HCT116 (cell line): ENCODE results near the gene CTXN1. TPM values are rescaled to one million over a fixed set of nuclear protein-coding genes. Genes with fewer than 3 reads are reported as not detected.

Experiments used
- ATAC-seq: fragments of 200-7000 bp; cut with Tn5 transposase; 2 replicates; pipeline ENCODE4 v1.9.1; 2020; ENCODE audit warnings: mild to moderate bottlenecking, moderate library complexity
- BruUV-seq: library from RNA; stranded (reverse); fragments of 400-500 nt; replicated peaks from 2 replicates; lab custom pipeline; 2021; lab: Mats Ljungman, UMichigan
- CTCF ChIA-PET: fragments of 300-600 bp; sonication (Branson Sonifier 250); formaldehyde crosslinking; loops from one replicate; lab custom pipeline; 2021; ENCODE audit warnings: antibody characterized with exemption; lab: Charles Lee
- POLR2A ChIA-PET: fragments of 300-600, 350-600 bp; sonication (Branson Sonifier 250); formaldehyde crosslinking; loops from one replicate; lab custom pipeline; 2021; ENCODE audit warnings: antibody characterized with exemption; lab: Charles Lee
- RAD21 ChIA-PET, 2 experiments: fragments of 300-600 bp; sonication (Branson Sonifier 250); formaldehyde crosslinking; loops; one replicate each; lab custom pipeline; 2023; ENCODE audit warnings: low total read pairs in 2 of 2; ENCODE audit not compliant: uncharacterized antibody in 2 of 2, unreplicated experiment in 2 of 2, low non-redundant PET in 1 of 2; lab: Charles Lee
- DNase-seq: peaks from one replicate; pipeline ENCODE4 v3.0.0-alpha.2; 2010; ENCODE audit warnings: low read depth, low spot score
- H2AFZ ChIP-seq: fragments of 200-600 bp; shearing (Covaris generic), sonication (generic); 2 replicates; pipeline ENCODE4 v1.6.1; 2017; ENCODE audit warnings: low read depth, mixed run types, mixed read lengths, antibody characterized with exemption, low read length; ENCODE audit not compliant: poor library complexity, severe bottlenecking
- H3K27ac ChIP-seq: 2 replicates; pipeline ENCODE4 v1.5.1; 2012; ENCODE audit warnings: low read depth, low read length
- H3K27me3 ChIP-seq: fragments of 200-600 bp; sonication (generic); 2 replicates; pipeline ENCODE4 v1.6.1; 2016; ENCODE audit warnings: mixed run types, low read length, mixed read lengths; ENCODE audit not compliant: insufficient read depth
- H3K36me3 ChIP-seq, 2 experiments: fragments of 200-500 bp in 1 of 2; fragments of 200-600 bp in 1 of 2; sonication (Bioruptor generic) in 1 of 2; sonication (generic) in 1 of 2; 2 replicates each; pipeline versions ENCODE4 v1.5.1 to v1.6.1; 2014 to 2016; ENCODE audit warnings: low read length in 2 of 2, inconsistent platforms in 1 of 2, mixed read lengths in 1 of 2, mixed run types in 1 of 2; ENCODE audit not compliant: insufficient read depth in 2 of 2, control insufficient read depth in 1 of 2
- H3K4me1 ChIP-seq, 2 experiments: fragments of 200-600 bp in 1 of 2; sonication (generic) in 1 of 2; 2 replicates each; pipeline versions ENCODE4 v1.5.1 to v1.6.1; 2012 to 2017; ENCODE audit warnings: low read length in 2 of 2, inconsistent platforms in 1 of 2, mild to moderate bottlenecking in 1 of 2, mixed read lengths in 1 of 2, mixed run types in 1 of 2, moderate library complexity in 1 of 2; ENCODE audit not compliant: insufficient read depth in 2 of 2, control insufficient read depth in 1 of 2
- H3K4me2 ChIP-seq: fragments of 200-600 bp; sonication (generic); 2 replicates; pipeline ENCODE4 v1.6.1; 2017; ENCODE audit warnings: mixed run types, low read length, mixed read lengths
- H3K4me3 ChIP-seq, 2 experiments: fragments of 200-600 bp in 1 of 2; sonication (generic) in 1 of 2; replicated peaks in 1 of 2; 2 replicates each; pipeline ENCODE4 v1.5.1; 2011 to 2016; ENCODE audit warnings: low read length in 2 of 2, control low read depth in 1 of 2, low read depth in 1 of 2, mild to moderate bottlenecking in 1 of 2, mixed read lengths in 1 of 2, mixed run types in 1 of 2
- H3K79me2 ChIP-seq: fragments of 200-600 bp; sonication (generic); 2 replicates; pipeline ENCODE4 v1.6.1; 2017; ENCODE audit warnings: mild to moderate bottlenecking, mixed run types, low read length, moderate library complexity, mixed read lengths; ENCODE audit not compliant: insufficient read depth
- H3K9ac ChIP-seq: fragments of 200-600 bp; sonication (generic); 2 replicates; pipeline ENCODE4 v1.6.1; 2016; ENCODE audit warnings: low read length, mixed read lengths
- H3K9me2 ChIP-seq: fragments of 200-600 bp; sonication (generic), shearing (Covaris generic); 2 replicates; pipeline ENCODE4 v1.6.1; 2017; ENCODE audit warnings: mixed run types, mild to moderate bottlenecking, moderate library complexity; ENCODE audit not compliant: insufficient read depth
- H3K9me3 ChIP-seq, 2 experiments: fragments of 200-500 bp in 1 of 2; fragments of 200-600 bp in 1 of 2; sonication (Bioruptor generic) in 1 of 2; sonication (generic) in 1 of 2; 2 replicates each; pipeline ENCODE4 v1.6.1; 2014 to 2017; ENCODE audit warnings: low read length in 2 of 2, mixed read lengths in 2 of 2, inconsistent platforms in 1 of 2, low read depth in 1 of 2, mild to moderate bottlenecking in 1 of 2, mixed run types in 1 of 2, moderate library complexity in 1 of 2; ENCODE audit not compliant: control insufficient read depth in 1 of 2, insufficient read depth in 1 of 2
- H4K20me1 ChIP-seq: fragments of 200-600 bp; sonication (generic), shearing (Covaris generic); 2 replicates; pipeline ENCODE4 v1.6.1; 2017; ENCODE audit warnings: mixed run types, mild to moderate bottlenecking, moderate library complexity; ENCODE audit not compliant: insufficient read depth
- EGR1 ChIP-seq: IDR thresholded peaks from 2 replicates; pipeline ENCODE4 v1.6.1; 2012; ENCODE audit warnings: low read depth
- ELF1 ChIP-seq: IDR thresholded peaks from 2 replicates; pipeline ENCODE4 v1.6.1; 2012; ENCODE audit warnings: low read depth, borderline replicate concordance
- JUND ChIP-seq: IDR thresholded peaks from 2 replicates; pipeline ENCODE4 v1.6.1; 2012
- POLR2AphosphoS5 ChIP-seq: IDR thresholded peaks from 2 replicates; pipeline ENCODE4 v1.6.1; 2011; ENCODE audit warnings: mild to moderate bottlenecking, low read depth, low read length, moderate library complexity
- RAD21 ChIP-seq: IDR thresholded peaks from 2 replicates; pipeline ENCODE4 v1.6.1; 2012; ENCODE audit warnings: low read depth, mild to moderate bottlenecking
- SP1 ChIP-seq: IDR thresholded peaks from 2 replicates; pipeline ENCODE4 v1.6.1; 2012; ENCODE audit warnings: low read depth
- SRF ChIP-seq: IDR thresholded peaks from 2 replicates; pipeline ENCODE4 v1.6.1; 2012; ENCODE audit warnings: low read depth
- TCF7L2 ChIP-seq: IDR thresholded peaks from 2 replicates; pipeline ENCODE4 v1.7.0; 2011; ENCODE audit warnings: borderline replicate concordance, inconsistent platforms; ENCODE audit not compliant: insufficient read depth, insufficient read length; ENCODE audit errors: extremely low read depth
- ZFX ChIP-seq: fragments of 450-650 bp; IDR thresholded peaks from 2 replicates; pipeline ENCODE4 v1.6.1; 2017
- ZNF274 ChIP-seq: fragments of 200-500 bp; sonication (Bioruptor generic); IDR thresholded peaks from 2 replicates; pipeline ENCODE4 v1.6.1; 2014; ENCODE audit warnings: mild to moderate bottlenecking, low read depth, low read length, inconsistent platforms
- intact Hi-C: fragments of 100-400 bp; cut with micrococcal nuclease; formaldehyde crosslinking; loops from 2 replicates; pipeline ENCODE4 v1.10.0; 2022
- total RNA-seq: library from RNA; stranded (reverse); gene quantifications from one replicate; pipeline ENCODE4 v1.2.1, GENCODE V29; 2021; ENCODE audit not compliant: unreplicated experiment
- TF ChIP-seq, protein P1 (sequence below): IDR thresholded peaks from 2 replicates; pipeline ENCODE4 v1.6.1; 2012
- TF ChIP-seq, protein P2 (sequence below): IDR thresholded peaks from 2 replicates; pipeline ENCODE4 v1.6.1; 2011; ENCODE audit warnings: mild to moderate bottlenecking, low read length, moderate library complexity; ENCODE audit not compliant: insufficient replicate concordance; ENCODE audit errors: extremely low read depth
- TF ChIP-seq, protein P3 (sequence below): IDR thresholded peaks from 2 replicates; pipeline ENCODE4 v1.6.1; 2012
- TF ChIP-seq, protein P4 (sequence below), 3 experiments: fragments of 200-600 bp in 1 of 3; sonication (generic) in 1 of 3; IDR thresholded peaks in 2 of 3; conservative IDR thresholded peaks in 1 of 3; 2 replicates each; pipeline ENCODE4 v1.5.1; 2012 to 2017; ENCODE audit warnings: low read depth in 2 of 3, low read length in 2 of 3, antibody characterized with exemption in 1 of 3, borderline replicate concordance in 1 of 3, control low read depth in 1 of 3, mild to moderate bottlenecking in 1 of 3, mixed read lengths in 1 of 3, mixed run types in 1 of 3, moderate library complexity in 1 of 3; ENCODE audit not compliant: insufficient read depth in 1 of 3

The CTXN1 gene
- total RNA-seq, 1 experiment from 2014 or later: 56.0 TPM

DNA sequence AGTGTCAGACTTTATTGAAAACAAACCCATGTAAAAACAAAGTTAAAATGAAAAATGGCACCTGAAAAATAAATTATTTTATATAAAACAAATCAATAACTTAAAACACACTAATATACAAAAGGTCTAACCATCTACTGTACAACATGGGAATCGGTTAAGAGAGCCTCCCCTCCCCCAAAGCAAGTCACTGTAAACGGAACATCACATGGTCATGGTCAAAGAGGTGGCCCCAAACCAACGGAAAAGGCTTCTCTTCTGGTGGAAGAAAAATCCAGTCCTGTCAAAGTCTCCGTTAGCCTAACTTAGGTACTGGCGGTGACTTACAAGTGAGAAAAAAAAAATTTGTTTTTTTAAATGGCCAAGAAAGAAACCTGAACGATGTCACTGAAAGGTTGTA is 33.3 kb upstream of the CTXN1 start:
- RAD21 ChIA-PET: no interaction called here
- Histone ChIP-seq H3K4me2 (no peak overlapping the region), H3K4me1 (peaks cover 0 to 1% of the 10 kb centered on the region in 2 experiments; a peak in 1 of 4 replicates), H3K27ac (no peak overlapping the region), H3K4me3 (no peak overlapping the region), H3K9me3 (no peaks in the 10 kb centered on the region), H4K20me1 (0 out of 2 replicates have a peak, but pooled peaks cover 3% of the 10 kb centered on the region), H3K9me2 (no peaks in the 10 kb centered on the region), H3K9ac (no peak overlapping the region), H2AFZ (no peak overlapping the region), H3K79me2 (no peaks in the 10 kb centered on the region), H3K27me3 (no peaks in the 10 kb centered on the region), H3K36me3 (peaks cover 13 to 22% of the 10 kb centered on the region in 2 experiments; a peak in 3 of 4 replicates)
- TF ChIP-seq ZFX: no peak
- TF ChIP-seq, protein P1, sequence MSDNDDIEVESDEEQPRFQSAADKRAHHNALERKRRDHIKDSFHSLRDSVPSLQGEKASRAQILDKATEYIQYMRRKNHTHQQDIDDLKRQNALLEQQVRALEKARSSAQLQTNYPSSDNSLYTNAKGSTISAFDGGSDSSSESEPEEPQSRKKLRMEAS: no peak
- TF ChIP-seq SP1: no peak
- no peak for TF ChIP-seq SRF
- TF ChIP-seq RAD21: no peak
- TF ChIP-seq TCF7L2: no peak
- TF ChIP-seq, protein P2, sequence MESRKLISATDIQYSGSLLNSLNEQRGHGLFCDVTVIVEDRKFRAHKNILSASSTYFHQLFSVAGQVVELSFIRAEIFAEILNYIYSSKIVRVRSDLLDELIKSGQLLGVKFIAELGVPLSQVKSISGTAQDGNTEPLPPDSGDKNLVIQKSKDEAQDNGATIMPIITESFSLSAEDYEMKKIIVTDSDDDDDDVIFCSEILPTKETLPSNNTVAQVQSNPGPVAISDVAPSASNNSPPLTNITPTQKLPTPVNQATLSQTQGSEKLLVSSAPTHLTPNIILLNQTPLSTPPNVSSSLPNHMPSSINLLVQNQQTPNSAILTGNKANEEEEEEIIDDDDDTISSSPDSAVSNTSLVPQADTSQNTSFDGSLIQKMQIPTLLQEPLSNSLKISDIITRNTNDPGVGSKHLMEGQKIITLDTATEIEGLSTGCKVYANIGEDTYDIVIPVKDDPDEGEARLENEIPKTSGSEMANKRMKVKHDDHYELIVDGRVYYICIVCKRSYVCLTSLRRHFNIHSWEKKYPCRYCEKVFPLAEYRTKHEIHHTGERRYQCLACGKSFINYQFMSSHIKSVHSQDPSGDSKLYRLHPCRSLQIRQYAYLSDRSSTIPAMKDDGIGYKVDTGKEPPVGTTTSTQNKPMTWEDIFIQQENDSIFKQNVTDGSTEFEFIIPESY: no peak
- TF ChIP-seq JUND: no peak
- TF ChIP-seq, protein P3, sequence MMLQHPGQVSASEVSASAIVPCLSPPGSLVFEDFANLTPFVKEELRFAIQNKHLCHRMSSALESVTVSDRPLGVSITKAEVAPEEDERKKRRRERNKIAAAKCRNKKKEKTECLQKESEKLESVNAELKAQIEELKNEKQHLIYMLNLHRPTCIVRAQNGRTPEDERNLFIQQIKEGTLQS: no peak
- TF ChIP-seq ELF1: no peak
- no peak for TF ChIP-seq ZNF274
- no peak for TF ChIP-seq POLR2AphosphoS5
- TF ChIP-seq EGR1: no peak
- TF ChIP-seq, protein P4, sequence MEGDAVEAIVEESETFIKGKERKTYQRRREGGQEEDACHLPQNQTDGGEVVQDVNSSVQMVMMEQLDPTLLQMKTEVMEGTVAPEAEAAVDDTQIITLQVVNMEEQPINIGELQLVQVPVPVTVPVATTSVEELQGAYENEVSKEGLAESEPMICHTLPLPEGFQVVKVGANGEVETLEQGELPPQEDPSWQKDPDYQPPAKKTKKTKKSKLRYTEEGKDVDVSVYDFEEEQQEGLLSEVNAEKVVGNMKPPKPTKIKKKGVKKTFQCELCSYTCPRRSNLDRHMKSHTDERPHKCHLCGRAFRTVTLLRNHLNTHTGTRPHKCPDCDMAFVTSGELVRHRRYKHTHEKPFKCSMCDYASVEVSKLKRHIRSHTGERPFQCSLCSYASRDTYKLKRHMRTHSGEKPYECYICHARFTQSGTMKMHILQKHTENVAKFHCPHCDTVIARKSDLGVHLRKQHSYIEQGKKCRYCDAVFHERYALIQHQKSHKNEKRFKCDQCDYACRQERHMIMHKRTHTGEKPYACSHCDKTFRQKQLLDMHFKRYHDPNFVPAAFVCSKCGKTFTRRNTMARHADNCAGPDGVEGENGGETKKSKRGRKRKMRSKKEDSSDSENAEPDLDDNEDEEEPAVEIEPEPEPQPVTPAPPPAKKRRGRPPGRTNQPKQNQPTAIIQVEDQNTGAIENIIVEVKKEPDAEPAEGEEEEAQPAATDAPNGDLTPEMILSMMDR (IDR thresholded peaks at IDR 0.05 in 2 of 3, conservative IDR thresholded peaks at IDR 0.05 in 1 of 3; ENCODE audit: borderline replicate concordance in 1 of 3, insufficient read depth in 1 of 3, low read depth in 2 of 3, low read length in 2 of 3): no peak
- ATAC-seq (no peak), DNase-seq (no peak)
- CTCF ChIA-PET: no interaction called here
- intact Hi-C loops: no loop called here
- no TSS peak for BruUV-seq
- POLR2A ChIA-PET: interaction anchor here (1.7 kb wide), 1 partner anchor 15 kb away, joined by 7 read pairs; the partner anchor contains the start of gene TIMM44
